GM19023 (cell line): ENCODE data around the gene AOPEP.

Experiments
- ATAC-seq: cut with Tn5 transposase; IDR thresholded peaks from one replicate; pipeline ENCODE4 v1.9.1; 2021; ENCODE audit warnings: mild to moderate bottlenecking, moderate library complexity; ENCODE audit not compliant: unreplicated experiment

Gene AOPEP

DNA sequence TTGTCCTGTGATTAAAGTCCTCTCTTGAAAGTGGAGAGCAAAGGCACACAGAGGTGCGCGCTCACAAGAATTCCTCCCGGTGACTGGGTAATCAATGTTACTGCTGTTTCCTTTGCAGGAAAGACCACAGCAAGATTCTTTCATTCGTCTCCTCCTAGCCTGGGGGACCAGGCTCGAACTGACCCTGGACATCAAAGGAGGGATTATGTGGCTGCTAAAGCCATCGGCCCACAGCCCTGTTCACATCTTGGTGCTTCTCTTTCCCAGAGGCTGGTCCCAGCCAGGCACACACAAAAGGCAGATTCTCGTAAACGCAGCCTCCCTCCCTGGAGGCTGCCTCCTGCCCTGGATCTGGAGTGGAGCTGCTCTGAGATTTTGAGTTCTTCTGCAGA is 360.1 kb downstream of the AOPEP start:
- no peak for ATAC-seq

DNA sequence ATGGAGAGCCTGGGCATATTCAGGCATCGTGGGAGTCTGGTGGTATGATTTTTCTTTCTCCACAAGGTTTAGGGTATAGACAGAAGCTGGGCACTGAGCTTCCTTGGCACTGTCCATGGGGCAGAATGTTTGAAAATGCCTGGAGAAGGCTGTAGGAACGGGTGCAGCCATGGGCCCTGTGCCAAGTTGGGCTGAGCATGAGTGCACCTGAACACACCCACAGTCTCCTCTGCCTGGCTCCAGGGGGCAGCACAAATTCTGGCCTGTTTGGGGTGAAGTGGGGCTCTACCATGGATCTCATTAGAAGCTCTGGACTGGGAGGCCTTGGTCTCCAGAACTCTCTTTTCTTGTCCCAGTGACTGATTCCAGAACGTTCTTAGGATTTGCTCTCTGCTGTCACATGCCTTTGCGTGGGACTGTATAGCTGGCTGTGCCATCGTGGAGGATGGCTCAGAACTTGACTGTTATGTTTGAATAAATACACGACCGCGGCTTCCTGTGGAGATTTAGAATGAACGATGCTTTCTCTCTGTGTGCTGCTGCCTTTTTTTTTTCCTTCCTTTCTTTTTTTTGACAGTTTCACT is 361.3 kb downstream of the AOPEP start:
- ATAC-seq, result no peak

DNA sequence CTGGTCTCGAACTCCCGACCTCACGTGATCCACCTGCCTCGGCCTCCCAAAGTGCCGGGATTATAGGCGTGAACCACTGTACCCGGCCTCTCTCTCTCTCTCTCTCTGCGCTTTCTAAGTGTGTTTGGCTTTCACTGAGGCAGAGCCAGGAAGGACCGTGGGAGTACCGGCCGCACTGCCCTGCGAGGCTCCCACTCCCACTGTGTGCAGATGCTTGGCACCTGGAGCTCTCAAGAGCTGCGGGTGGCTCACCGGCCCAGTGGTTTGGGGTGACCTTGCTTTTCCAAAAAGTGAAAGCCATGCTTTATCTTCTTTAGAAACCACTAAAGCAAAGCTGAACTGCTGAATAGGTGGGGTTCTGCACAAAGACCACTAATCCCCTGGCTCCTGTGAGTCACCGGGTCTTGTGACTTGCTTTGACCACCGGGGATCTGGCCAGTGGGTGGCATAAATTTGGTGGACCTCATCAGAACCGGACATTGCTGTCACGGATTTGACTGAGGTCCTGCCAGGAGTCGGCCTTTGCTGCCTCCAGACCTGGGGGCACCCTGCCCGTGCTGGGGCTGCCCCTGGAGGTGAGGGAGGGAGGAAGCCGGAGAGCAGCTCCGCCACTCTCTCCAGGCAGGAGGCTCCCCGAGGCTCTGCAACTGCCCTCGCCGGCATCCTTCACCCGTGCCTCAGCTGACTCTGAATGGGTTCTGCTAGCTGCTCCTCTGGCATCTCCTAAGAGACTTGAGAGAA is 362.1 kb downstream of the AOPEP start:
- ATAC-seq, result no peak

DNA sequence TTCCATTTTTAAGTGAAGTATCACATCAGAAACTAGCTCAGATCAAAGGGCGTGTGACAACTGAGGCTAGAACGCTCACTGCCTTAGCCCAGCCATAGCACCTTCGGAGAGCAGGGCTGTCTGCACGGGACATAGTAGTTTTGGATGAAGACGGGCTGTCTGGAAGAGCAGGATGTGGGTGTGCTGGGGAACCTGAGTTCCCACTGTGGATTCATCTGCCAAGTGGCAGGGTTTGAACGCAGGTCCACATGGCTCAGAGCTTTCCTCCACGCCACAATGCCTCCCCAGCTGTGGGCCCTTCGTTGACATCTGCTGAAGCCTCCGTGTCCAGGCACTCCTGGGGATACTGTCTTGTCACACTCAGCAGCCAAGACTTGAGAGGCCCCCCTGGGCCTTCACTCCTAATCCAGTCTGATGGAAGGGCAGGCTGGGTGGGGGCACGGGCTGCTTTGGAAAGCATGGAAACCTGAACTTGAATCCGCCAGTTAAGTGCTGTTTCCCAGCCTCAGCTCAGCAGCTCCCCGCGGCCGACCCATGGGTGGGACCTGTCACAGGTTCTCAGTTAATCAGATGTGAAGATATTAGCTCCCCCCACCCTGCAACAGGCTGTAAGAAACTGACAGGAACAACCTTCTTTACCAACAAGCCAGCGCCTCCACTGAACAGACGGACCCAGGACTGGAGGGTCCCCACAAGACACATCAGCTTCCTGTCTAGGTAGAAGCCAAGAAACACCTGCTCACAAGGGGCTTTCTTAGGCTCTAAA is 362.9 kb downstream of the AOPEP start:
- ATAC-seq, result no peak

DNA sequence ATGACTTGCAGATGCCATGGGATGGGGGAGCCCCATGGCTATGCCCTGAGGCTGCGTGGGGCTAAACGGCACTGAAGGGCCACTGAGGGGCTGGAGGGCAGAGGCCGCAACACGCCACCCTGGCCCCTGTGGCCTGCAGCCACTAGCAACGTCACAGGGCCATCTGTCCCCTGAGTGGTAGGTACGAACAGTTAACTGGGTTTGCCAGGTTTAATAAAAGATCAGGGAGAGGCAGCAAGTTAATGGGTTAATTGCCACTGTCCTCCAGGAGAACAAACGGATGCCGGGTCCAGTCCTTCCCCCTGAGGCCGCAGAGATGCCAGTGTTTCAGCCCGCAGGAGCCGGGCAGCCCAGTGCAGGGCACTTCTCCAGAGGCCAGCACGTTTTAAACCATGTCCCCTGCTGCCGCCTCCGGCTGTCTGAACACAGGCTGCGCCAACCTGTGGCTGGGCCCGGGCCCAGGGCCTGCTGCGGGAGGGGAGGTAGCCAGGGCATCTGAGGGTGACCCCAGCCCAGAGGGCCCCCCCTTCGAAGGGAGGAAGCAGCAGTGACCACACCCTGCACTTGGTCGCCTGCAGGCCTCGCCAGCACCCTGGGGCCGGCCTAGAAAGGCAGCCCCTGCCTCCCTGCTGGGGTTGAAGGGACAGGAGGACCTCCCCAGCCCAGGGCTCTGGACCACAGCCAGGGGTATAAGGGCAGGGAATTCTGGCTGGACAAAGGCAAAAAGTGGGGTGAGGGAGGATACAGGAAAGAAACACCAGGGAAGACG is 363.7 kb downstream of the AOPEP start:
- ATAC-seq, result no peak

DNA sequence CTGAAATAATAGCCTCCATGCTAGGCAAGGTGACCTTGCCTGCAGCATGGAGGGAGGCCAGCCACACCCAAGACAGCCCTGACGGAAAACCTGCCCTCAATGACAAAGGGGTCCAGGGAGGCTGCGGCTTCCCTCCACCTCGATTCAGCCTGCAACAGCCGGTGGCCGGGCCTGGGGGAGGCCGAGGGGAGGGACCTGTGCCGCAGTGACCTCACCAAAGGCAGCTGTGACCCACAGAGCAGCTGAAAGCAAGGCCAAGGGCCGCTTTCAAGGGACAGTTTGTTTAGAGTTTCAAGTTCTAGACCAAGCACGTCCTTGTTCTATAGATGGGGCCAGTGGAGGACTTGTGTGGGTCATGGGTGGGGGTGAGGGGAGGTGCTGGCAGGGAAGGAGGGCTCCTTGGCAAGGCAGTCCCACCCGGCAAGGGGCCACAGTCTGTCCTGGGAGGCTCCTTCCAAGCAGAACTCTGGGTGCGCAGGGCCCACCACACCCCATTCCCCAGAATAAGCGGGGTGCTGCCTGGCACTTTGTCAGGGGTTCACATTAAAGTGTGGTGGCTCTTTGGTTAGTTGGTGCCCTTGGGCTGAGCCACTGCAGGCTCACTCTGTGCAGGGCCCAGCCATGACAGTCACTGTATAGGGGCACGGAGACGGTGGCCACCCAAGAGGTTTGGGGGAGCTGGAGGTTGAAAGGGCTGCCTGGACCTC is 364.5 kb downstream of the AOPEP start:
- ATAC-seq, result no peak

DNA sequence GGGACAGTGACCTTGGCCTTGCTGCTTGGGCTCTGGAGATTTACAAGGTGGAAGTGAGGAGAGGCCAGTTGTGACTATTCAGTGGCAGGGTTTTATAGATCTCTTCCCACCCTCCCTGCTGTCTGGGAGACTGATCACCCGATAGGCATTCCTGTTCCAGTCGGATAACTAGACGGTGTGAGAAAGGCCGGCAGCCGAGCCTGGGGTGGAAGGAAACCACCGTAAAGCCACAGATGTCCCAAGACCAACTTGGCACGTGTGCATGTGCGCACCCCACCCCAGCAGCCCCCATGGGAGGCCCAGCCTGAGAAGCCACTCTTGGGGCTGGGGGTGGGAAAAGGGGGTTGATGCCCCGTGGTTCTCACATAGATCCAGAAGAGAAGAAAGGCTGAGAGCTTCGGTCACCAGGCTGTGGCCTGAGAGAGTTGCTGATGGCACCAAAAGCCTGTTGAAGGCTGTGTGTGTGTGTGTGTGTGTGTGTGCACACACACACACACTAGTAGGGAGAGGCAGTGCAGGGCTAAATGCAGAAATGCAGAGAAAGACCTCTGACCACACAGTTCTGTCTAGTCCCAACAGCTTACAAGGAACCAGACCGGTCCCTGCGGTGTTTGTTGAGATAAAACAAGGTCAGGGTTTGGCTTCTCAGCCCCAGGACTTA is 365.2 kb downstream of the AOPEP start:
- no peak for ATAC-seq

DNA sequence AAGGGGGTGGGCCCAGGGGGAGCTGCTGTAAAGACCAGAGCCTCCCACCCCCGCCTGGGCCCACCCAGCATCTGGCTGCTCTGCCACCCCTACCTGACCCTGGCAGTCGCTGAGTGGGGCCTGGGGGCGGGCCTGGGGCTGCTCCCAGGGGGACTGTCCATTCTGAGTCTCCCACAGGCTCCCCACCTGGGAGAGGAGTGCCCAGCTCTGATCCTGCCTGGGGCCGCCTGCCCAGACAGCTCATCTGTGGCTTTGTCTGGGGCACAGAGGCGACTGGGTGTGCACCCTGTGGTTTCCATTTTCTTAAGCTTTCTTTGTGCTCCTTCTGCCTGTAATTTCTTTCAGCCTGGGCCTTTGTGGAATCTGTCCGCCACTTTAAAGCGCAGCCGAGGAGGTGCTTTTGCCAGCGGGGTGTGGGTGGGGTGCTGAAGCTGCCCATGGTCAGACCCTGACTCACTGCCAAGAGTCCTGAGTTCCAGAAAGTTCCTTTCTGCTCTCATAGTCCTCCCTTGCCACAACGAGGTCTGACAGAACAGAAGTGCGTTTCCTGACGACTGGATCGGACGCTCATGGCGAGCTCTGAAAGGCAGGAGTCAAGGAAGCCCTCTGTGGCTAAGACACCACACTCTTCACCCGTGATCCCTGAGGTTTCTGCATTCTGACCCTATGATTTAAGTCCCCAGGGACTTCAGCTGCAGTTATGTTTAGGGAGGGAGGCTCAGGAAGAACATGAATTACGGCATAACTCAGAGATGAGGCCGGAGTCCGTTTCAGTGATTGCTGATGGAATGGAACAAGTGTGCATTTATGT is 366.0 kb downstream of the AOPEP start:
- no peak for ATAC-seq

DNA sequence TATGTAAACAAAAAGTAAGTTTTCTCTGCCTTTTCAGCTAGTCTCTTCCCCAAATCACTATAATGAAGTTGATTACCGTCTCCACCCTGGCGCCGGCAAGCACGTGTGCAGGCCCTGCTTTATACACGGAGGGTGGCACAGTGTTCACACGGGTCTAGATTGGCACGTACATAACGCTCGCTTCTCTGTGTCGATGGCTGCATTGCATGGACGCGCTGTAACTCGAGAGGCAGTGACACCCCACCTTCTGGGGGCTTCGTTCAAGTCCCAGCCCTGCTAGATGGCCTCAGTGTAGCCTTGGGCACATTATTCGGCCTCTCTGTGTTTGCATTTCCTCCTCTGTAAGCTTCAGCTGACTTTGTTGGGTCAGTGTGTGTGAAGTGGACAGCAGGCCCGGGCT is 367.1 kb downstream of the AOPEP start:
- no peak for ATAC-seq

DNA sequence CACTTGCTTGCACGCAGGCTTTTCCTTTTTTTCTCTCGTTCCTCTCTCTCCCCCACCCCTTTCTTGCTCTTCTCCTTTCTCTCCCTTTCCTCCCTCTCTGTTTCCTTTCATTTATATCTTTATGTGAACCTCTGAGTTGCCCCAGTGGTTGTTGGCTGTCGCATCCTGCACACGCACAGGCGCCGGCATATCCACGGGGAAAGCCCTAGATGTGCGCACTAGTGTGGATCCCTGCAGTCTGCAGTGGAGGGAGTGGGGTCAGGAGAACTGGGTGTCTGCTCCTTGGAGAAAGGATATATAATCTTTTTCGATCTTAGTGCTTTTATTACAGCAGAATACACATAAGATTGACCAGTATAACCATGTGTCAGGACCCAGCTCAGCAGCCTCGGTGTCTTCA is 367.5 kb downstream of the AOPEP start:
- ATAC-seq, result no peak

DNA sequence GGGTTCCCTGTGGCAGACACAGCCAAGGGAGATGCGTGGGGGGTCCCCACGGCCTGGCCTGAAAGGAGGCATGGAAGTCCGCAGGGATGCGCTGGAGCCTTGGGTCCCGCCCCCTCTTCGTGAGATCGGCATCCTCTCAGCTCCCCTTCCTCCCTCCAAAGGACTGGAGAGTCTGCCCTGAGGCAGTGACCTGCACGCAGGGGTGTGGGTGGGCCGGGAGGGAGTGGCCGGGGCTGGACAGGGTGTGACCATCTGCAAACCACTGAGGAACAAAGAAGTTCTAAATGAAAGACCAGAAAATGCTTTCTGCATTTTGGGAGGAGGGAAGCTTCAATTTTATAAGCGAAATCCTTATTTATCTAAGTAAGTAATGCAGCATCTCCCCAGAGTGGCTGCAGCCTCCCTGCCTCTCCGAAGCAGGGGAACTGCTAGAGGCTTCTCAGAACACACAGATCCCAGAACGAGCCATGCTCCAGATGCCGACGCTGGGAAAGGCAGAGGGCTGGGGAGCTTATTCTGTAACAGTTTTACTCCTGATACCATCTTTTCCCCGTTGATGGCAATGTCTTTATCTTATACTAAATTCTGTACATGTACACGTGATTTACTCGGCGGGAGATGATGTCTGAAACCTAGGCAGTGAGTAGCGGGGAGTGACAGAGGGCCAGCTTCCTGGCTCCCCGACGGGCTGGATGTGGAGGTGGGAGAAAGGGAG is 369.3 kb downstream of the AOPEP start:
- ATAC-seq, result no peak

DNA sequence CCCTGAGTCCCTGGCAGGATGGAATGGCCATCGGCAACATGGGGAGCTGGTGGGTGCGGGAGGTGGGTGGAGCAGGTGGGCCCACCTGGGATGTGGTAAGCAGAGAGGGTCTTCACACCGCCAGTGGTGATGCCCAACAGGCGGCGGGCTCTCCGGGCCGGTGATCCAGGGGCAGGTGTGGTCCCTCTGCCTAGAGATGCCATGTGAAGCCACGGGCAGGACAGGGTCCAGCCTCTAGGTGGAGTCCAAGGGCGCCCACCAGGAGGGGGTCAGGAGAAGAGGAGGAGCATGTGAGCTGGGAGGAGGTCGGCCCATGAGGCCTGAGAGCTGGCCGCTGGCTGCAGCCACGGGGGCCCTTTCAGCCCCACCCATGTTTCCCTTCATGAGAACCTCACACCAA is 369.9 kb downstream of the AOPEP start:
- ATAC-seq, result no peak

DNA sequence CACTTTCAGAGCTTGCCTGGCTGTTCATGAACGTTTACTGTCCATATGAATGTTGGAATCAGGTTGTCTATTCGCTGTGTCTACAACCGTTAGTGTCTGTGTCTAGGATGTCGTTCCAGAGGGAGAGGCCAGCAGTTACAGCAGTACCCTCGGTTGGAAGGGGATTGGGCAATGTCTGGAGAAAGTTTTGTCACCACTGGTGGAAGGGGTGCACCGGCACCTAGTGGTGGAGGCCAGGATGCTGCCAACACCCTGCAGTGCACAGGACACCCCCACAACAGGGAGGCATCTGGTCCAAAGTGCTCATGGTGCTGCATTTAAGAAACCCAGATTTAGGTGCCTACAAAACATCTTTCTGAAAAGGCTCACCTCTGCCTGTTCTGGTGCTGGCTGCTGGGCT is 370.3 kb downstream of the AOPEP start:
- no peak for ATAC-seq

DNA sequence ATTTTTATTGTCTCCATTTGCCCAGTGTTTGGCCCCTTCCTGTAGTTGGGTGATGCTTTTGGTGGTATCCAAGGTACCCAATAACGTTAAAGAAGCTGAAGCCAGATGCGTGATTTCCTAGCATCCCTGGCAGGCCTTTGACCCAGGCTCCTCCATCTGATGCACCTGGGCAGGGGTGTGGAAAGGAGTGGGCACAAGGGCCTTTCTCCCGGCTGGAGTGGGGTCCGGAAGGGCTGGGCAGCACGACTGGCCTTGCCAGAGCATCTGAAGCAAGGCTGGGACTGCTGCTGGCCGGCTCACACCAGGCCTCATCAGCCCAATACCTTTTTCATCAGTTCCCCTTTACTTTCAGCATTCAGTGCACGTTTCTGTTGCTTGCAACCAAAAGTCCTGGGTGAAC is 370.8 kb downstream of the AOPEP start:
- ATAC-seq, result no peak

DNA sequence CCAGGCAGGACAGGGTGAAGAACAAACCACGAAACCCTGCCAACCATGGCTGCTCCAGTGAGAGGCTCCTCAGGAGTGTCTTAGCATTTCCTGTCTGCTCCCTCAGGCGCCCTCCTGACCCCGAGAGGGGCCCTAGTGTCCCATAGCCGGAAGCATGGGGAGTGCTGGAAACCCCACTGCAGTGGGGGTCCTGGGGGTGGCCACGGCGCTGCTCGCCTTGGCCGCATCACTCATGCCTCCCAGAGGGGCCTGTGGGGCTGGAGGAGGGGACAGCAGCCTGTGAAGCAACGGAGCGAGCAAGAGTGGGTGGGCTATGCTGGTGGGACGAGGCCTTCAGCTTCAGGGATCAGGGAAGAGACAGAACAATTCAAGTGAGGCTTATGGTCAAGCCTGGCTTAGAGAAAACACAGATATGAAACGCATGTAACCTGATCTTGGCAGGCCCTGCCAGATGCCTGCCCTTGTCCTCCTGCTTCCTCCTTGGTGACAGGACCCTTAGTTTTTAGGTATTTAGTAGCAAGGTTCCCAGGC is 372.0 kb downstream of the AOPEP start:
- ATAC-seq, result no peak

DNA sequence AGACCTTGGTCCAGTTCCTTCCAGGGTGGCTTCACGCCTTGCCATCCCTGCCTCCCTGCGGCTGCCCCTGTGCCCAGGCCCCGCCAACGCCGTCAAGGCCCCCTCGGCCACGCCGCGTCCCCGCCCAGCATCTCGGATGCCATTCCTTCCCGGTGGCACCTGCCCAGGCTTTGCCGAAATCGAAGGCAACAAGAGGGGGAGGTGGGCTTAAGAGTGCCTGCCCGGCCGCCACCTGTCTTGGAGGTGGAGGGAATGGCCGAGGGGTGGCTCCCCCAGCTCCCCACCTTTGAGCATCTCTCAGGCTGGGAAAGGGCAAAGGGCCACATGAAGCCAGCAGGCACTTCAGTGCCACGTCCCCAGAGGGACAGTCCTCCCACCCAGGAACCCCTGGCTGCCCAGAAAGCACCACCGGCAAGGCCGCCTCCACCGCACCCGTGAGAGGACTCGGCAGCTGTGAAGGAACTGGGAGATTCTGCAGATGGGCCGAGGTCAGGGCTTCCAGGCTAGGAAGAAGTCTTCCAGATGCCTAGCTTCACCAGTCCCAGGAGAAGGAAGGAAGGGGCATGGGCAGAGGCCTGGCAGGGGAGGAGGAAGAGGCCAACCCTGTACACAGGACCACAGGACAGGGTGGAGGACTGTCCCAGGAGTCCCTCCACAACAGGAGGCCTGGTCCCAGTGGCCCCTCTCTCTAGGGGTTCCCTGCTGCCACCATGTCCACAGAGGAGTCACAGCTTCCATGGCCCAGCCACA is 373.0 kb downstream of the AOPEP start:
- no peak for ATAC-seq

DNA sequence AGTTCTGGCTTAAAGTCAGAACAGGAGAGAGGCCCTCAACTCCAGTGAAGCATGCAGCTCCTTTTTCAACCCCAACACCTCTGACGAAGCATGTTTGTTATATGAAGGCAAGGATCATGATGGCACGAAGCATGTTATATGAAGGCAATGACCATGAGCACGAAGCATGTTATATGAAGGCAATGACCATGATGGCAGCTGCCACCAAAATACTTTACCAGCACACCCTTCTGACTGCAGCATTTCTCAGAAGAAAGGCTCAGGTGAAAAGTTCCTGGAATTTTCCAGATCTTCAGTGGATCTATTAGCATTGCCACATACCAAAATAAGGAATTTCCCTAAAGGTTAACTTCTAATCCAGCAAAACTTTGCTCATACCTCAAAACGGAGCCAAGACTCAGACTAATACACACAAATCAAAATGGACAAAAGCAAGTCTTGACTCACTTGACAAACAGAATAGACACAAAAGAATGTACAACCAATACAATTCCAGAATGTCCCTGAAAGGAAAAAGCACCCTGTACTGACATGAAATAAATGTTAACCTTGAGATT is 373.6 kb downstream of the AOPEP start:
- no peak for ATAC-seq

DNA sequence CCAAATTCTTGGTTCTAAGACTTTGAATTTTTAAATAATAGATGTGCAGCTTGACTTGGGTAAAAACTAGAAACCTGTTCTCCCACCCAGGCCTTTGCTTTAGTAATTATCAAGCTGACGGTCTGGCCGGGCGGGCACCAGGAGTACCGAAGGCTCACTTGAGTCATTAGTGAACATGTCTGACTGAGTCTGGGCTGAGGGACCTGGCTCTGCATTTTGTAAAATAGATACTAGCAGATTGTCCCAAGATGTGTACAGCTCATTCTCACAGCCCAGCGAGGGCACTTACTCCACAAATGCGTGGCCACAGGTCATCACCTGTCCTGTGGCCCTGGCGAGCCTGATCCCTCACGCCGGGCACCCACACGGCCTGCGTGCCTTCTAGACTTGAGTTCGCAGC is 374.8 kb downstream of the AOPEP start:
- no peak for ATAC-seq
